GM12875 (cell line): ENCODE data around the gene THSD7A.

Source experiments
- H3K4me3 ChIP-seq: one replicate; pipeline ENCODE4 v1.5.1; 2011; ENCODE audit warnings: low read depth, low read length, control low read depth
- TF ChIP-seq, protein P1 (sequence below): IDR thresholded peaks from 2 replicates; pipeline ENCODE4 v1.5.1; 2011; ENCODE audit warnings: low read depth, mild to moderate bottlenecking, control low read depth, inconsistent platforms, low read length, moderate library complexity, borderline replicate concordance; ENCODE audit not compliant: insufficient read depth

The THSD7A gene, protein sequence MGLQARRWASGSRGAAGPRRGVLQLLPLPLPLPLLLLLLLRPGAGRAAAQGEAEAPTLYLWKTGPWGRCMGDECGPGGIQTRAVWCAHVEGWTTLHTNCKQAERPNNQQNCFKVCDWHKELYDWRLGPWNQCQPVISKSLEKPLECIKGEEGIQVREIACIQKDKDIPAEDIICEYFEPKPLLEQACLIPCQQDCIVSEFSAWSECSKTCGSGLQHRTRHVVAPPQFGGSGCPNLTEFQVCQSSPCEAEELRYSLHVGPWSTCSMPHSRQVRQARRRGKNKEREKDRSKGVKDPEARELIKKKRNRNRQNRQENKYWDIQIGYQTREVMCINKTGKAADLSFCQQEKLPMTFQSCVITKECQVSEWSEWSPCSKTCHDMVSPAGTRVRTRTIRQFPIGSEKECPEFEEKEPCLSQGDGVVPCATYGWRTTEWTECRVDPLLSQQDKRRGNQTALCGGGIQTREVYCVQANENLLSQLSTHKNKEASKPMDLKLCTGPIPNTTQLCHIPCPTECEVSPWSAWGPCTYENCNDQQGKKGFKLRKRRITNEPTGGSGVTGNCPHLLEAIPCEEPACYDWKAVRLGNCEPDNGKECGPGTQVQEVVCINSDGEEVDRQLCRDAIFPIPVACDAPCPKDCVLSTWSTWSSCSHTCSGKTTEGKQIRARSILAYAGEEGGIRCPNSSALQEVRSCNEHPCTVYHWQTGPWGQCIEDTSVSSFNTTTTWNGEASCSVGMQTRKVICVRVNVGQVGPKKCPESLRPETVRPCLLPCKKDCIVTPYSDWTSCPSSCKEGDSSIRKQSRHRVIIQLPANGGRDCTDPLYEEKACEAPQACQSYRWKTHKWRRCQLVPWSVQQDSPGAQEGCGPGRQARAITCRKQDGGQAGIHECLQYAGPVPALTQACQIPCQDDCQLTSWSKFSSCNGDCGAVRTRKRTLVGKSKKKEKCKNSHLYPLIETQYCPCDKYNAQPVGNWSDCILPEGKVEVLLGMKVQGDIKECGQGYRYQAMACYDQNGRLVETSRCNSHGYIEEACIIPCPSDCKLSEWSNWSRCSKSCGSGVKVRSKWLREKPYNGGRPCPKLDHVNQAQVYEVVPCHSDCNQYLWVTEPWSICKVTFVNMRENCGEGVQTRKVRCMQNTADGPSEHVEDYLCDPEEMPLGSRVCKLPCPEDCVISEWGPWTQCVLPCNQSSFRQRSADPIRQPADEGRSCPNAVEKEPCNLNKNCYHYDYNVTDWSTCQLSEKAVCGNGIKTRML (N-terminal part only)

DNA sequence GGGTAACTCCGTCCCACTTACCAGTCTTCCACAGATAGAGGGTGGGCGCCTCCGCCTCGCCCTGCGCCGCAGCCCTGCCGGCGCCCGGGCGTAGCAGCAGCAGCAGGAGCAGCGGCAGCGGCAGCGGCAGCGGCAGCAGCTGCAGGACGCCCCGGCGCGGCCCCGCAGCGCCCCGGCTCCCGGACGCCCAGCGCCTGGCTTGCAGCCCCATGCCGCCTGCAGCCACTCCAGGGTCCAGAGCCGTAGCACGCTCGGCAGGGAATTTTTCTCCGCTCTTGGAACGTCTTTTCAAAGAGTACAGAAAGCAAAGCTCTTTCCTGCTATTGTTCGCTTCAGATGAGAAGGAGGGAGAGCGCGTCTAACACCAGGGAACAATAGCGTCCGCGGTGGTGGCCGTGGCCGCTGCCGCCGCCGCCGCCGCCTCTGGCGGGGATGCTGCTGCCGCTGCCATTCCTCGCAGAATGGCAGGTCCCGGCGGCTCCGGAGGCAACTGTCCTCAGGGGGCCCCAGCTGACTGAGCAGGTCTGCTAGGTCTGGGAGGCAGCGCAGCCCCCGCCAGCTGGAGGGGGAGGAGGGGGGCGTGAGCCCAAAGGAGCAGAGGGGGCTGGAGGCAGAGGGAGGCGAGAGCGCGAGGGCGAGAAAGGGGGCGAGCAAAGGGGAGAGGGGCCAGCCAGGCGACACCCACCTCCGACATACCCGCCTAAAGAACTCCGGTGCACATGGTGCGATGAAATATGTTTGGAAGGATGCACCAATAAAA lies at the start of gene THSD7A:
Gene THSD7A, minus strand, starts transcription at position 463 of the 760 bp plus-strand sequence. Its CDS starts 252 bp downstream, at position 211.
- no peak within 1 kb of the TSS for H3K4me3 ChIP-seq
- TF ChIP-seq, protein P1, sequence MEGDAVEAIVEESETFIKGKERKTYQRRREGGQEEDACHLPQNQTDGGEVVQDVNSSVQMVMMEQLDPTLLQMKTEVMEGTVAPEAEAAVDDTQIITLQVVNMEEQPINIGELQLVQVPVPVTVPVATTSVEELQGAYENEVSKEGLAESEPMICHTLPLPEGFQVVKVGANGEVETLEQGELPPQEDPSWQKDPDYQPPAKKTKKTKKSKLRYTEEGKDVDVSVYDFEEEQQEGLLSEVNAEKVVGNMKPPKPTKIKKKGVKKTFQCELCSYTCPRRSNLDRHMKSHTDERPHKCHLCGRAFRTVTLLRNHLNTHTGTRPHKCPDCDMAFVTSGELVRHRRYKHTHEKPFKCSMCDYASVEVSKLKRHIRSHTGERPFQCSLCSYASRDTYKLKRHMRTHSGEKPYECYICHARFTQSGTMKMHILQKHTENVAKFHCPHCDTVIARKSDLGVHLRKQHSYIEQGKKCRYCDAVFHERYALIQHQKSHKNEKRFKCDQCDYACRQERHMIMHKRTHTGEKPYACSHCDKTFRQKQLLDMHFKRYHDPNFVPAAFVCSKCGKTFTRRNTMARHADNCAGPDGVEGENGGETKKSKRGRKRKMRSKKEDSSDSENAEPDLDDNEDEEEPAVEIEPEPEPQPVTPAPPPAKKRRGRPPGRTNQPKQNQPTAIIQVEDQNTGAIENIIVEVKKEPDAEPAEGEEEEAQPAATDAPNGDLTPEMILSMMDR: no peak

DNA sequence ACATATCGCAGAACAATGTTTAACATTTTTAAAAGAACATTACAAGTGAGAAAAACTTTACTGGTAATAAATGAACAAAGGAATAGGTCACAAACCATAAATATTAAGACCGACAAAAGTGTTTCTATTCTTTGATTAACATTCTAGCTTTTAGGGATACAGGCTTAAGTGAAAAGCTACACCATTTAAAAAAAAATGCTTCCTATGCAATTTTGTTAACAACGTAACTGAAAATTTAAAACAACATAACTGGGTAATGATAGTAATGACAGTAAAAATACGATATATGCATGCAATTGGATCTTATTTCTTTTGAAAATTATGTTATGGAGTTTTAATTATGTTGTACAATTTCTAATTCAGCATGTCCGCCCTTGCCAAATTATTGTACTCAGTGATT lies 49.7 kb upstream of the THSD7A start:
- TF ChIP-seq, protein P1: no peak
- no peak overlapping the region for H3K4me3 ChIP-seq

DNA sequence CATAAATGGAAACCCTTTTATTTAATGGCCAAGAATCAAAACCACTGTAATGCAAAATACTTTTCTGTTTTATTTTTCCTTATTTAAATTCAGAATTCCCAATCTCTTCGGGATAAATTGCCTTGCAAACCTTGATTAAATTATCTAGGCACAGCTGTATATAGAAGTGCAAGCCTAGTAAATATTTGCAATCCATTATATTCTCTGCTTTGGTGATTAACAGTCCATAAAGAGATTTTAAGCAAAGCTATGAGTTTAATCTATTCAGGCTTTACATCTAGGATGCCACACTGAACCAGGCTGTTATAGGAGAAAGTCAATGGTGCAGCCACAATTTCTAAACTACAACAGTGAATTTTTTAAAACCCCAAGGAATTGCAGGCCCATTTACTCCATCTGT lies 43.6 kb upstream of the THSD7A start:
- H3K4me3 ChIP-seq: no peak overlapping the region
- TF ChIP-seq, protein P1: no peak

DNA sequence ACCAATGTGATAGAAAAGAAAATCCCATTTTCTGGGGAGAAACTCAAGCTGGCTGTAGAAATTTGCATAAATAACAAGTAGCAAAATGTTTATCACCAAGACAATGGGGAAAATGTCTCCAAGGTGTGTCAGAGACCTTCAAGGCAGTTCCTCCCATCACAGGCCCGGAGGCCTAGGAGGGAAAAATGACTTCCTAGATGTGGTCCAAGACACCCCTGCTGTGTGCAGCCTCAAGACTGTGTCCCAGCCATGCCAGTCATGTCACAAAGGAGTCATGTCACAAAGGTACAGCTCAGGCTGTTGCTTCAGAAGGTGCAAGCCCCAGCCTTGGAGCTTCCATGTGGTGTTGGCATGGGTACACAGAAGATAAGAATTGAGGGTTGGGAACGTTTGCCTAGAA lies 33.7 kb upstream of the THSD7A start:
- TF ChIP-seq, protein P1: no peak
- H3K4me3 ChIP-seq: no peak overlapping the region

DNA sequence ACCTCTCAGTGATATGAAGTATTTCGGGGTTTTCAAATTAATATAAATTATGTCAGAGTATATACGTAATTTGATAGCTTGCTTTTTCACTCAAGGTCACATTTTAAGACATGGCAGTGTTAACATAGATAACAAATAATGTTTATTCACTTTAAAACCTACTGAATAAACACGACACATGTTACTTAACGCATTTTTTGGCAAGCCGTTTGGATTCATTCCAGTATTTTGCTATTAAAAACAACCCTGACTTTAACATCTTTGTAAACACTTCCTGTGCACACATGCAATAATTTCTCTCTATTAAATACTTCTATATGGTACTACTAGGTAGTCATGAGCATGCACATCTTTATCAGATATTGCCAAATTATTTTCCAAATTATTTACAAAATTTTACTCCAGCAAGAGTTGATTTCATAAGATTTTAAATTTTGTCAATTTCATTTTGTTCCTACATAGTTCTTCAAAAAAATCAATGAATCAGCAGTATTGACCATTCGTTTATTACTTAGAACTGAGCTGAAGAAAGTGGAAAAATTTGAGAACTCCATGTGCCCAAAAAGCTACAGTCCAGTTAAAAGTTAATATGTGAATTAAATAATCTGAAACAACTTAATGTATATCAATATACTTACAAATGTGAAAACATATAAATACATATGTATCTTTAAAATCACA lies 26.8 kb upstream of the THSD7A start:
- no peak overlapping the region for H3K4me3 ChIP-seq
- TF ChIP-seq, protein P1: no peak

DNA sequence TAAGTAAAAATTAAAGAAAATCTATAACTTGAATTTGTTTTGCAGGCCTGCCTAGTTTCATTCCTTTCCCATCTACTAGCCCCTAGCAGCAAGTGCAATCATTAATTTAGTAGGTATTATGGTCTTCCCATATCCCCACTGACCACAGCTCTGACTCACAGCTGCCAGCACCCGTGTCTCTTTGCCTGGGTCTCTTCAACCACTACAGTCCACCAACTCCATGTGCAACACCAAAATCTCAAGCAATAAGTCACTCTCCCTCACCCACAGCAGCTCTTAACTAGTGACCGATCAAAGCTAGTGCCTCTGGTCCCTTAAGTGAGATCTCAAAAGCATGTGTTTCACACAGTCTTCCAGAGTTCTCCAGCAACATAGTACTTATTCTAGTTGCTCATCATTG lies 26.0 kb upstream of the THSD7A start:
- TF ChIP-seq, protein P1: no peak
- no peak overlapping the region for H3K4me3 ChIP-seq
